HepG2 (cell line): Measurements from ENCODE around the gene RHOT2. TPM values are rescaled to one million over a fixed set of nuclear protein-coding genes. Genes with fewer than 3 reads are reported as not detected.
A peak's percentile ranks its signal among the peaks of the same experiment; 100 is the strongest.

Experiments used
- ARID3A ChIP-seq: IDR thresholded peaks from 2 replicates; pipeline ENCODE4 v1.6.1; 2012; ENCODE audit warnings: low read depth, low read length, improper control_type of control experiment
- ATF6 ChIP-seq: sonication (generic); formaldehyde crosslinking; conservative IDR thresholded peaks from 2 replicates; pipeline ENCODE4 v1.4.0; 2020; ENCODE audit warnings: missing genetic modification reagents
- HOMEZ ChIP-seq: IDR thresholded peaks from 2 replicates; pipeline ENCODE4 v1.6.1; 2016; ENCODE audit warnings: low read depth
- HOXA7 ChIP-seq: sonication (generic); formaldehyde crosslinking; IDR thresholded peaks from 2 replicates; pipeline ENCODE4 v1.8.1; 2022; ENCODE audit warnings: mild to moderate bottlenecking, missing genetic modification reagents, moderate library complexity
- HOXD1 ChIP-seq: sonication (generic); formaldehyde crosslinking; IDR thresholded peaks from 2 replicates; pipeline ENCODE4 v1.5.0; 2020; ENCODE audit warnings: missing genetic modification reagents
- MAFK ChIP-seq, 2 experiments: IDR thresholded peaks in 1 of 2; conservative IDR thresholded peaks in 1 of 2; 2 replicates each; pipeline ENCODE4 v1.6.1; 2011; ENCODE audit warnings: improper control_type of control experiment in 2 of 2, low read length in 2 of 2
- PCBP2 ChIP-seq: fragments of 200-400 bp; formaldehyde crosslinking; optimal IDR thresholded peaks from 2 replicates; pipeline ENCODE3; 2018; ENCODE audit warnings: low read length, low read depth; ENCODE audit not compliant: poor library complexity, severe bottlenecking
- POGZ ChIP-seq: sonication (generic); formaldehyde crosslinking; IDR thresholded peaks from 2 replicates; pipeline ENCODE4 v1.4.0; 2020; ENCODE audit warnings: mild to moderate bottlenecking, missing genetic modification reagents
- RBAK ChIP-seq: sonication (generic); formaldehyde crosslinking; IDR thresholded peaks from 2 replicates; pipeline ENCODE4 v1.5.1; 2020; ENCODE audit warnings: mild to moderate bottlenecking, missing genetic modification reagents
- TCF7L2 ChIP-seq: IDR thresholded peaks from 2 replicates; pipeline ENCODE4 v1.6.1; 2011; ENCODE audit warnings: mild to moderate bottlenecking, low read depth, low read length, moderate library complexity
- ZBTB14 ChIP-seq: sonication (generic); formaldehyde crosslinking; IDR thresholded peaks from 2 replicates; pipeline ENCODE4 v1.4.0; 2020; ENCODE audit warnings: missing genetic modification reagents
- ZFP37 ChIP-seq: sonication (generic); formaldehyde crosslinking; IDR thresholded peaks from 2 replicates; pipeline ENCODE4 v1.4.0; 2020; ENCODE audit warnings: missing genetic modification reagents, borderline replicate concordance
- ZNF296 ChIP-seq: sonication (generic); formaldehyde crosslinking; conservative IDR thresholded peaks from 2 replicates; pipeline ENCODE4 v1.5.0; 2020; ENCODE audit warnings: mild to moderate bottlenecking, missing genetic modification reagents
- ZNF333 ChIP-seq: sonication (generic); formaldehyde crosslinking; IDR thresholded peaks from 2 replicates; pipeline ENCODE4 v1.4.0; 2020; ENCODE audit warnings: mild to moderate bottlenecking, missing genetic modification reagents, borderline replicate concordance
- ZNF569 ChIP-seq: sonication (generic); formaldehyde crosslinking; IDR thresholded peaks from 2 replicates; pipeline ENCODE4 v1.5.0; 2020; ENCODE audit warnings: mild to moderate bottlenecking, missing genetic modification reagents, moderate library complexity, borderline replicate concordance
- ZNF598 ChIP-seq: sonication (generic); formaldehyde crosslinking; IDR thresholded peaks from 2 replicates; pipeline ENCODE4 v1.5.1; 2020; ENCODE audit warnings: mild to moderate bottlenecking, missing genetic modification reagents, borderline replicate concordance
- polyA plus RNA-seq, 8 experiments: library from polyadenylated mRNA; depleted of rRNA in 3 of 8; stranded (reverse) in 7 of 8; unstranded in 1 of 8; fragments of >200 nt; fragmentation: Illumina TruSeq in 4 of 8; extraction: Trizol in 4 of 8; gene quantifications; 2 replicates each; pipeline versions ENCODE4 v1.2.1 to v1.2.3, GENCODE V29; 2011 to 2016; ENCODE audit warnings: low read depth in 4 of 8, missing spikeins in 1 of 8, mixed read lengths in 1 of 8; ENCODE audit not compliant: insufficient read depth in 1 of 8
- total RNA-seq, 5 experiments: library from RNA; depleted of rRNA; stranded (reverse); fragments of >200 nt; fragmentation: Illumina TruSeq; extraction: Trizol; gene quantifications; 2 replicates each; pipeline ENCODE4 v1.2.3, GENCODE V29; 2016; ENCODE audit warnings: low read depth in 1 of 5
- TF ChIP-seq, protein P1 (sequence below): sonication (generic); formaldehyde crosslinking; IDR thresholded peaks from 2 replicates; pipeline ENCODE4 v1.4.0; 2020; ENCODE audit warnings: missing genetic modification reagents, borderline replicate concordance
- TF ChIP-seq, protein P2 (sequence below): IDR thresholded peaks from 2 replicates; pipeline ENCODE4 v1.6.1; 2016; ENCODE audit warnings: low read depth, control low read depth

Gene RHOT2
- total and polyA plus RNA-seq, 2 of the 13 experiments (the other 11 are each of a cell fraction or from before 2014, with no cell fraction given): 63.6 to 76.9 TPM

DNA sequence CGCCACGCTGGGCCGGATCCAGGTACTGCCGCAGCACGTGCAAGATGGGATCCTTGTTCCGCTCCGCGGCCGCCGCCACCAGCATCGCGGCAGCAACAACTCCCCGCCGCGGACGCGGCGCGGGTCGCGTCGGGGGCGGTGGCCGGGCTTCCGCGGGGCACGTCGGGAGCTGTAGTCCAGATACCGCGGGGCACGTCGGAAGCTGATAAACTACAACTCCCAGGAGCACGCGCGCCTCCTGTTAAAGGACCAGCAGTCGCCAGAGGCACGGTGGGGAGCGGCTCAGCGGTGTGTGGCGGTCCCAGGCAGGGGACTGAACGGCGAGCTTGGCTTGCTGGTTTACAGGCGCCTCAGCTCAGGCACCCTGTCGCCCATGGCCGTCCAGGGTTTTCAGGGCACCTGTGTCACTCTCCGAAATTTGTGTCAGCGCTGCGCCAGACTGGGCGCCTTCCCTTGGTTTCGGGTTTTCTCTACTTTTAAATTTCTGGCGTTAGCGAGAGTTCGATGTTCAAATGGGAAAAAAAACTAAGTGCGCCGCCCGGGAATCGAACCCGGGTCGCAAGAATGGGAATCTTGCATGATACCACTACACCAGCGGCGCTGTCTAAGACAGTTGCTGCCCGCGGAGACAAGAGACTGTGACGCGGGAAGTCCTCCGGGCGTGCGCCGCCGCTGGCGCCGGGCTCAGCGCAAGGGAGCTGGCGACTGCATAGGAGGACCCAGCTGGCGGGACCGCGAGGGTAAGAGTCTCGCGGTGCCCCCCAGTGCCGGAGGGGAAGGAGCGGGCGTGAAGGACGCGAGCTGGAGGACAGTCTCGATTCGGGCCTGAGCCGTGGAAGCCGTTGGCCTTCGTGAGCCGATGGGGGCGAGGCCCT, 31.5 kb upstream of the RHOT2 start, which contains the start of gene METTL26 (continued):
- TF ChIP-seq, protein P1, sequence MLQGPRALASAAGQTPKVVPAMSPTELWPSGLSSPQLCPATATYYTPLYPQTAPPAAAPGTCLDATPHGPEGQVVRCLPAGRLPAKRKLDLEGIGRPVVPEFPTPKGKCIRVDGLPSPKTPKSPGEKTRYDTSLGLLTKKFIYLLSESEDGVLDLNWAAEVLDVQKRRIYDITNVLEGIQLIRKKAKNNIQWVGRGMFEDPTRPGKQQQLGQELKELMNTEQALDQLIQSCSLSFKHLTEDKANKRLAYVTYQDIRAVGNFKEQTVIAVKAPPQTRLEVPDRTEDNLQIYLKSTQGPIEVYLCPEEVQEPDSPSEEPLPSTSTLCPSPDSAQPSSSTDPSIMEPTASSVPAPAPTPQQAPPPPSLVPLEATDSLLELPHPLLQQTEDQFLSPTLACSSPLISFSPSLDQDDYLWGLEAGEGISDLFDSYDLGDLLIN: no peak
- 0 out of 2 replicates have a peak, but pooled peaks have one; percentile 56 for TF ChIP-seq ZFP37
- no peak for TF ChIP-seq PCBP2
- no peak for TF ChIP-seq ATF6 (CRISPR knock-in tag)
- TF ChIP-seq POGZ (CRISPR knock-in tag): peak; percentile 44; the same call in 1 of the 2 replicates
- no peak for TF ChIP-seq MAFK (conservative IDR thresholded peaks at IDR 0.05 in 1 of 2, IDR thresholded peaks at IDR 0.05 in 1 of 2; ENCODE audit: low read length in 2 of 2)
- TF ChIP-seq RBAK (CRISPR knock-in tag): no peak
- TF ChIP-seq TCF7L2: no peak
- TF ChIP-seq ZNF296: no peak
- no peak for TF ChIP-seq HOXA7 (CRISPR knock-in tag)
- TF ChIP-seq HOXD1 (CRISPR knock-in tag): no peak
- TF ChIP-seq HOMEZ: no peak
- no peak for TF ChIP-seq ZNF598 (CRISPR knock-in tag)
- TF ChIP-seq, protein P2, sequence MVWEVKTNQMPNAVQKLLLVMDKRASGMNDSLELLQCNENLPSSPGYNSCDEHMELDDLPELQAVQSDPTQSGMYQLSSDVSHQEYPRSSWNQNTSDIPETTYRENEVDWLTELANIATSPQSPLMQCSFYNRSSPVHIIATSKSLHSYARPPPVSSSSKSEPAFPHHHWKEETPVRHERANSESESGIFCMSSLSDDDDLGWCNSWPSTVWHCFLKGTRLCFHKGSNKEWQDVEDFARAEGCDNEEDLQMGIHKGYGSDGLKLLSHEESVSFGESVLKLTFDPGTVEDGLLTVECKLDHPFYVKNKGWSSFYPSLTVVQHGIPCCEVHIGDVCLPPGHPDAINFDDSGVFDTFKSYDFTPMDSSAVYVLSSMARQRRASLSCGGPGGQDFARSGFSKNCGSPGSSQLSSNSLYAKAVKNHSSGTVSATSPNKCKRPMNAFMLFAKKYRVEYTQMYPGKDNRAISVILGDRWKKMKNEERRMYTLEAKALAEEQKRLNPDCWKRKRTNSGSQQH (CRISPR knock-in tag): 0 out of 2 replicates have a peak, but pooled peaks have one; percentile 51
- TF ChIP-seq ZBTB14: no peak; the same call in 1 of the 2 replicates
- TF ChIP-seq ZNF333 (CRISPR knock-in tag): peak; percentile 75; the same call in 1 of the 2 replicates
- 0 out of 2 replicates have a peak, but pooled peaks have one; percentile 7 for TF ChIP-seq ARID3A
- TF ChIP-seq ZNF569 (CRISPR knock-in tag): no peak
